ENCODE data around the gene ATP2B2. TPM values are rescaled to one million over a fixed set of nuclear protein-coding genes. Genes with fewer than 3 reads are reported as not detected.

ATP2B2 gene
- total and polyA plus RNA-seq, 2 of the 8 experiments (the other 6 are each of a cell fraction or from before 2014, with no cell fraction given): 0.14 to 1.2 TPM

GRCh38 chr3:10493202-10493589 is 12.2 kb downstream of the ATP2B2 start:
- DNase-seq (ENCODE audit: low read depth in 1 of 2, low spot score in 2 of 2) (no peak), FAIRE-seq (no peak)
- H3K18ac ChIP-seq (ENCODE audit: extremely low read depth, low read length): no peak overlapping the region
- no peak overlapping the region for H4K5ac ChIP-seq (ENCODE audit: insufficient read length, low read depth, low read length)
- H3K23ac ChIP-seq (ENCODE audit: insufficient read length): no peak overlapping the region
- WGBS, 2 experiments (ENCODE audit: extremely low coverage in 1 of 2, insufficient coverage in 1 of 2, insufficient read length in 1 of 2, insufficient replicate concordance in 2 of 2, low coverage in 1 of 2, low lambda C conversion rate in 2 of 2, missing lambda C conversion rate in 1 of 2): 89% methylated on average over 4 of the region's 4 CpGs; no CpG with 5 or more reads in 1 of the 2 experiments
- H3K27ac ChIP-seq (ENCODE audit: low read depth, low read length): no peak overlapping the region
- no peaks in the 10 kb centered on the region for H4K20me1 ChIP-seq (replicated peaks in 1 of 2; ENCODE audit: control insufficient read depth in 1 of 2, insufficient read depth in 2 of 2, low read length in 2 of 2)
- H3K9ac ChIP-seq (replicated peaks in 1 of 4; ENCODE audit: extremely low read depth in 1 of 4, low read depth in 3 of 4, low read length in 3 of 4): no peak overlapping the region
- H3K23me2 ChIP-seq (ENCODE audit: low read depth, low read length): no peaks in the 10 kb centered on the region; the same call in 1 of the 2 replicates
- H3K9me3 ChIP-seq (ENCODE audit: insufficient read depth in 2 of 2, low read depth in 1 of 2, low read length in 1 of 2): no peaks in the 10 kb centered on the region
- no peaks in the 10 kb centered on the region for H3K27me3 ChIP-seq (replicated peaks in 1 of 4; ENCODE audit: control insufficient read depth in 3 of 4, extremely low read depth in 1 of 4, insufficient read depth in 3 of 4, low read length in 3 of 4)
- no peak overlapping the region for H4K8ac ChIP-seq (ENCODE audit: extremely low read depth, insufficient read depth, low read length)
- POLR2A ChIA-PET (ENCODE audit: partially characterized antibody): no interaction called here
- no peak overlapping the region for H2BK12ac ChIP-seq (ENCODE audit: low read depth, low read length)
- H4K91ac ChIP-seq (replicated peaks; ENCODE audit: insufficient read length, low read length): no peak overlapping the region
- H3K56ac ChIP-seq (replicated peaks; ENCODE audit: insufficient read length, low read depth, low read length): no peak overlapping the region
- H2AK5ac ChIP-seq (ENCODE audit: low read depth, low read length): no peak overlapping the region
- no peaks in the 10 kb centered on the region for H3K79me1 ChIP-seq (ENCODE audit: low read depth, low read length)
- H2BK5ac ChIP-seq (ENCODE audit: low read depth, low read length): no peak overlapping the region
- H2BK20ac ChIP-seq (ENCODE audit: low read length): no peak overlapping the region
- H3K4me2 ChIP-seq (ENCODE audit: insufficient read depth in 1 of 2, low read depth in 2 of 2, low read length in 2 of 2): no peak overlapping the region
- CTCF ChIA-PET (ENCODE audit: partially characterized antibody): interaction anchor here (0.6 to 0.7 kb wide), 3 partner anchors 19 to 109 kb away, joined by 3 read pairs; no protein-coding TSS in a partner anchor
- H2BK15ac ChIP-seq (ENCODE audit: low read length): no peak overlapping the region
- H3K4me1 ChIP-seq (replicated peaks in 1 of 4; ENCODE audit: control insufficient read depth in 3 of 4, insufficient read depth in 4 of 4, low read length in 3 of 4): peaks cover 0 to 6% (median 0%) of the 10 kb centered on the region in 4 experiments; a peak in 1 of 7 replicates
- no peak overlapping the region for H2AFZ ChIP-seq (ENCODE audit: low read length)
- no peak overlapping the region for H3K14ac ChIP-seq (ENCODE audit: insufficient read length)
- H3K4me3 ChIP-seq (ENCODE audit: extremely low read depth in 1 of 4, insufficient read depth in 2 of 4, low read depth in 3 of 4, low read length in 4 of 4): no peak overlapping the region
- H3K79me2 ChIP-seq (ENCODE audit: control insufficient read depth in 1 of 2, insufficient read depth in 2 of 2, low read length in 2 of 2): no peaks in the 10 kb centered on the region
- H2BK120ac ChIP-seq (replicated peaks; ENCODE audit: low read depth, low read length): no peak overlapping the region
- H3K4ac ChIP-seq (replicated peaks; ENCODE audit: insufficient read length, low read depth, low read length): no peak overlapping the region
- no peaks in the 10 kb centered on the region for H3K36me3 ChIP-seq (ENCODE audit: control insufficient read depth in 2 of 4, insufficient read depth in 4 of 4, low read length in 3 of 4)
- no peak for TF ChIP-seq MAFK (IDR thresholded peaks at IDR 0.05; ENCODE audit: low read depth, low read length)
- TF ChIP-seq EP300 (IDR thresholded peaks at IDR 0.05; ENCODE audit: borderline replicate concordance in 1 of 2, low read depth in 2 of 2, low read length in 2 of 2): no peak

Measured in H1 (cell line).